GM12891 (cell line): Measurements from ENCODE around the gene ENKD1.

Experiments
- DNase-seq: peaks from one replicate; pipeline ENCODE4 v3.0.0; 2011; ENCODE audit warnings: low spot score; ENCODE audit not compliant: insufficient read length
- FAIRE-seq: peaks from 2 replicates; lab custom pipeline; 2011; peaks lifted over from hg19 to GRCh38; lab: Jason Lieb, UNC
- PAX5 ChIP-seq: IDR thresholded peaks from 2 replicates; pipeline ENCODE4 v1.6.1; 2011; ENCODE audit warnings: low read length, moderate library complexity, mild to moderate bottlenecking; ENCODE audit not compliant: insufficient read depth, severe bottlenecking
- POLR2A ChIP-seq: IDR thresholded peaks from 2 replicates; pipeline ENCODE4 v1.6.1; 2011; ENCODE audit warnings: low read depth, low read length, control low read depth
- POLR2AphosphoS5 ChIP-seq: IDR thresholded peaks from 2 replicates; pipeline ENCODE4 v1.6.1; 2011; ENCODE audit warnings: low read depth, low read length, control low read depth
- POU2F2 ChIP-seq: IDR thresholded peaks from 2 replicates; pipeline ENCODE4 v1.6.1; 2011; ENCODE audit warnings: low read depth, mild to moderate bottlenecking, control low read depth, low read length, moderate library complexity
- SPI1 ChIP-seq: IDR thresholded peaks from 2 replicates; pipeline ENCODE4 v1.6.1; 2011; ENCODE audit warnings: low read depth, low read length, control low read depth
- TAF1 ChIP-seq: IDR thresholded peaks from 2 replicates; pipeline ENCODE4 v1.6.1; 2011; ENCODE audit warnings: low read depth, low read length, control low read depth

ENKD1 gene

DNA sequence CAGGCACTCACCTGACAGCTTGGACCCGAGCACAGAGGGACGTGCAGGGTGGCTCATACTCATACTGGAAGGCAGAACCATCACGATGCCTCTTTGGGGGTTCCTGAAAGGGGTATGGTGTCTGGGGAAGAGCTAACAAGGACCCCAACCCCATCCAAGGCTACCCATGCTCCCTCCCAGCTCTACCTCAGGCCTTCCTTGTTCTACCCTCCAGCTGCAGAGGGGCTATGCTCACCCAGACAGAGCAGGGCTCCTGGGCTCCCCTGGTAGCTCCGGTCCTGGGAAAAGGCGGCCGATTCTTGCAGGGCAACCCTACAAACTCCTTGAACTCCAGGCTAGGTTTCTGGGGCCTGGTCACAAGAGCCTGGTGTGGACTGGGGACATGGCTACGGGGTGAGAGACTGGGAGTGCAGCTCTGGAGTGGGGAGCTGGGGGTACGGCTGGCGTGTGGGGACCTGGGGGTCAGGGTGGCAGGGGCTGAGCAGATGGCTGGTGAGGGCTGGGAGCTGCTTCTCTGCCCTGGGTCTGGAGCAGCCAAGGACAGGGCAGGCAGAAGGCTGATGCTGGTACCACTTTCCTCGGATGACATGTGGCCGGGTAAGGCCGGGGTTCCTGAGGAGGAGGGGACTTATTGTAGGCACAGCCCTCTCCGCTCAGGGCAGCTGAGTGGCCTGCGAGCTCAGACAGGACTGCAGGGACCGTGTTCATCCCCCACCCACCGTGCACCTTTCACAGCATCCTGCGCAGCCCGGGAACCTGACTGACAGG lies 8.6 kb downstream of the ENKD1 start:
- no peak for DNase-seq
- no peak for FAIRE-seq
- TF ChIP-seq SPI1 (no peak), POLR2AphosphoS5 (peak; percentile 12; the same call in 1 of the 2 replicates)

DNA sequence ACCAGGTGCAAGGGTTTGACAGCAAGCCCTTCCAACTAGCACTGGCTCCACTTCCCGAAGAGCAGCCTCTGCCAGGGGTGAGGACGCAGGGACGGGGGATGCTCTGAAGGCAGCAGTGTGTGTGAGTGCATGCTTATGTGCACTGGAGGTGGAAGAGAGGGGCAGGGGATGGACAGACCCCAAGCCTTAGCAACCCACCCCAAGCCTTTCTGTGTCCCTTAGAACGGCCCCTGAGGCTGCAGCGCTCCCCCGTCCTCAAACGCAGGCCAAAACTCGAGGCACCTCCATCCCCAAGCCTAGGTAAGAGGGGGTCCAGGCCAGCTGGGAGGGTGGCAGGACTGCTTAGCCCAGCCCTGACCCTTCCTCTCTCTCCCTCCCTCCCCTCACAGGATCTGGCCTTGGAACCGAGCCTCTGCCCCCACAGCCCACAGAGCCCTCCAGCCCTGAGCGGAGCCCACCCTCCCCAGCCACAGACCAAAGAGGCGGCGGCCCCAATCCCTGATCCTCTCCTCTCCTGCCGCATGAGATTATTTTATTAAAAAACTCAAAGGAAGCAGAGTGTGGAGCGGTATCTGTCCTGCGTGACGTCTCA lies 9.4 kb downstream of the ENKD1 start:
- TF ChIP-seq SPI1 (no peak), POLR2A (no peak), TAF1 (no peak), POU2F2 (no peak), PAX5 (no peak), POLR2AphosphoS5 (no peak)
- FAIRE-seq (no peak), DNase-seq (no peak)

DNA sequence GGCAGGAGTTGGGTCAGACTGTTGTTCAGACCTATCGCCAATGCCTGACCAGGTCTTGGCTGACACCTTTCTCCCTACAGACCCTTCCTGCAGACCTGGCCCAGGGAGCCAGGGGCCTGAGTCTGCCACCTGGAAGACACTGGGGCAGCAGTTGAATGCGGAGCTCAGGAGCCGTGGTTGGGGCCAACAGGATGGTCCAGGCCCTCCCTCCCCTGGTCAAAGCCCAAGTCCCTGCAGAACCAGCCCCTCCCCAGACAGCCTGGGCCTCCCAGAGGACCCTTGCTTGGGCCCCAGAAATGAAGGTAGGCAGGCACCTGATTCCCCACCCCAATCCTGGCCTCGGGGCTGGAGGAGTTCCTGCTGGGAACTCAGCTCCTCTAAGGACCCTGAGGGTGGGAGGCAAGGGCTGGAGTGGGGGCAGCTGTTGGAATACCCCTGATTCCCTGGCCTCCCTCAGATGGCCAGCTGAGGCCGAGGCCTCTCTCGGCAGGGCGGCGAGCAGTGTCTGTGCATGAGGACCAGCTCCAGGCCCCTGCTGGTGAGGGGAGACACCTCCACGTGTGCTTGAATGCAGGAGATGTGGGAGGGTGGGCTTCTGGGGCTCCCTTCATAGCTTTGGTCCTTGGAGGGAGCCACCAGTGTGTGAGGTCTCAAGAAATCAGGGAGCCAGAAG lies 10.1 kb downstream of the ENKD1 start:
- DNase-seq (no peak), FAIRE-seq (no peak)

DNA sequence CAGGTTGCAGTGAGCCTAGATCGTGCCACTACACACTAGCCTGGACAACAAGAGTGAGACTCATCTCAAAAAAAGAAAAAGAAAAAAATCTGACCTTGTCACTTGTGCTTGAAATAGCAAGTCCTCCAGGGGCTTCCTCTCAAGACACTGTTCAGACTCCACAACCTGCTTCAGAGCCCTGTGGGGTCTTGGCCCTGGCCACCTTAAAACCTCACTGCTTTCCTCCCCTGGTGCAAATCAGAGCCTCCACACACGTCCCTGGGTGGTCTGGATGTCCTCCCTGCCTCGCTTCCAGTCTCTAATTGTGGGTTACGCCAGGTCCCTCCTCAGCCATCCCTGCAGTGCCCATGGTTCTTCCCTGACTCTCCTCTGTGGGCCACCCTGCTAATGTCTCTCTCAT lies 11.2 kb downstream of the ENKD1 start:
- DNase-seq (no peak), FAIRE-seq (no peak)
- TF ChIP-seq SPI1 (no peak), POLR2A (no peak), POU2F2 (0 out of 2 replicates have a peak, but pooled peaks have one; percentile 27), TAF1 (no peak)

More for the DNA sequence above, 10.1 kb downstream of the ENKD1 start:
- no peak for TF ChIP-seq SPI1
- no peak for TF ChIP-seq POLR2A
- TF ChIP-seq PAX5: no peak
- TF ChIP-seq POU2F2: no peak
- no peak for TF ChIP-seq TAF1

DNA sequence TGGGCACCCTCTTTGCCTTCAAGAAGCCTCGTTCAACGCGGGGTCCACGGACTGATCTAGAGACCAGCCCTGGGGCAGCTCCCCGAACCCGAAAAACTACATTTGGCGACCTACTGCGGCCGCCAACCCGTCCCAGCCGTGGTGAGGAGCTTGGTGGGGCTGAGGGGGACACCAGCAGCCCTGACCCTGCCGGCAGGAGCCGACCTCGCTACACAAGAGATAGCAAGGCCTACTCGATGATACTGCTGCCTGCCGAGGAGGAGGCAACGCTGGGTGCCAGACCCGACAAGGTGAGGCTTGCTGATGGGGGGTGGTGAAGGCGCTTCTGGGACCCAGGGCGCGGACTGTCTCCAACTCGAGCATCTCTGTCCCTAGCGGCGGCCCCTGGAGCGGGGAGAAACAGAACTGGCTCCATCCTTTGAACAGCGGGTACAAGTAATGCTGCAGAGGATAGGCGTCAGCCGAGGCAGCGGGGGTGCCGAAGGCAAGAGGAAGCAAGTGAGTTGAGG lies 12.1 kb downstream of the ENKD1 start:
- FAIRE-seq (no peak), DNase-seq (no peak)
- TF ChIP-seq TAF1: no peak
- TF ChIP-seq PAX5: no peak
- TF ChIP-seq POLR2A: no peak
- no peak for TF ChIP-seq POLR2AphosphoS5
- no peak for TF ChIP-seq SPI1

DNA sequence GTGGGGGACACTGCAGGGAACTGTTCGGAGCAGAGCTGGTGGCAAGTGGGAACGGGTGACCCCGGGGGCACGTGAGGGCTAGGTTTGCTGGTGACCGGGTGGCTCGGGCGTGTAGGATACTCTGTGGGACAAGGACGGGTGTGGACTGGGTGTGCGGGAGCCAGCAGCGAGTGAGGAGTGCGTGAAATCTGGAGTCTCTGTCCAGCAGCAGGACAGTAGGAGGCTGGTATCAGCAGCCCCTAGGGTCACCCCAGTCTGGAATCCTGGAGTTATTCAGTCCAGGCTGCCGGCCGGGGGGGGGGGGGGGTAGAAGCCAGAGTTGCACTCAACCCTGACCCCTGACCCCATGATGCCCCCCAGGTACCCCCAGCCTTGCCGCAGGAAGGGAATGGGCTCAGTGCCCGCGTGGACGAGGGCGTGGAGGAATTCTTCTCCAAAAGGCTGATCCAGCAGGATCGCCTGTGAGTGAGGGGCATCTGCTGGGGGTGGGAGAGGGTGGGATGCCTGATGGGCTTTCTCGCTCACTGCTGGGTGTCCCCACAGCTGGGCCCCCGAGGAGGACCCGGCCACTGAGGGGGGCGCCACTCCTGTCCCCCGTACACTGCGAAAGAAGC lies 12.7 kb downstream of the ENKD1 start:
- TF ChIP-seq PAX5 (no peak), SPI1 (no peak), POLR2A (no peak), TAF1 (no peak), POU2F2 (no peak), POLR2AphosphoS5 (no peak)
- DNase-seq (no peak), FAIRE-seq (no peak)

DNA sequence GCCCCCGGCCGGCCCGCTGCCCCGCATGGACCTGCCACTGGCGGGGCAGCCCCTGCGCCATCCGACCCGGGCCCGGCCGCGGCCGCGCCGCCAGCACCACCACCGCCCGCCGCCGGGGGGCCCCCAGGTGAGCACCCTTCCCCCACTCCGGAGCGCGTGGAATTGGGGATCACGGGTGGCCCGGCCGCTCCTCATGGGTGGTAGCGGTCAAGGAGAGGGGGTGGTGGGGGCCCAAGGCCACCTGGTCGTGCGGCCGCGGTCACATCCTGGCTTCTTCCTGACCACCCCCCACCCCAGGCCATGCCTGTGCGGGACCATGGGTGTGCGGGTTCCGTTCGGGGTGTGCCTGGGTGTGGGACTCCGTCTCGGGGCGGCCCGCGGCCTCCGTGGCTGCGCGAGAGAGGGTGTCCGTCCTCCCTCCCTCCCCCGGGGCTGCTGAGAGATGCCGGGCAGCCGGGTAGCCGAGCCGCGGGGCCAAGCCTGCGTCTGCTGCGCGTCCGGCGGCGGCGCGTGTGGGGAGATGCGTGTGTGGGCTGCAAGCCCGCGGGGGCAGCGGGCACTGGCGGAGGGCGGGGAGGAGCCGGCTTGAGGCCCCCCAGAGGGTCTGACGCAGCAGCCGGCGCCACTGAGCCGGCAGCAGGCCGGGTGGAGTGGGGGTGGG lies 13.3 kb downstream of the ENKD1 start:
- TF ChIP-seq POU2F2: no peak
- TF ChIP-seq TAF1: no peak
- TF ChIP-seq PAX5: no peak
- no peak for TF ChIP-seq POLR2AphosphoS5
- TF ChIP-seq SPI1: no peak
- TF ChIP-seq POLR2A: no peak
- DNase-seq: no peak
- FAIRE-seq: no peak

DNA sequence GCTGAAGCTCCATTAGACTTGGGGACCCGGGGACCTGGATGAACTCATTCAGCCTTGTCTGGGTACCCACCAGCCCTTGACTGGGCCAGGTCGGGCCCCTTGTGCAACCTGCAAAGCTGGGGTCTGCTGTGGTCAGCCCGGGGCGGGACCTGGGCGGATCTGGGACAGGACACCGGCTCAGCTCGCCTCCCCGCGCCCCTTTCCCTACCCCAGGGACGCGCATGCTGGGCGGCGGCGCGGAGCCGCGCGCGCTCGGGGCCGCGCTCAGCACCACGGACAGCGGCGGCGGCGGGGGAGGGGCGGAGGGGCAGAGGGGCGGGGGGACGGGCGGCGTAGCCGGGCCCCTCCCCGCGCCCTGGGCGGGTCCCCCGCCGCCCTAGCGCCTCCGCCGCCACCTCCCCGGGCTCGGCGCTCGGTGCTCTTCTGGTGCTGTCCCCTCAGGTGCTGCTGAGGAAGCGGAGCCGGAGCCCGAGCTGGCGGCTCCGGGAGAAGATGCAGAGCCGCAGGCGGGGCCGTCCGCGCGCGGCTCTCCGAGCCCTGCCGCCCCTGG lies 13.9 kb downstream of the ENKD1 start:
- no peak for TF ChIP-seq POLR2A
- TF ChIP-seq PAX5: no peak
- TF ChIP-seq POU2F2: no peak
- no peak for TF ChIP-seq POLR2AphosphoS5
- no peak for TF ChIP-seq TAF1
- TF ChIP-seq SPI1: no peak
- FAIRE-seq (no peak), DNase-seq (no peak)

DNA sequence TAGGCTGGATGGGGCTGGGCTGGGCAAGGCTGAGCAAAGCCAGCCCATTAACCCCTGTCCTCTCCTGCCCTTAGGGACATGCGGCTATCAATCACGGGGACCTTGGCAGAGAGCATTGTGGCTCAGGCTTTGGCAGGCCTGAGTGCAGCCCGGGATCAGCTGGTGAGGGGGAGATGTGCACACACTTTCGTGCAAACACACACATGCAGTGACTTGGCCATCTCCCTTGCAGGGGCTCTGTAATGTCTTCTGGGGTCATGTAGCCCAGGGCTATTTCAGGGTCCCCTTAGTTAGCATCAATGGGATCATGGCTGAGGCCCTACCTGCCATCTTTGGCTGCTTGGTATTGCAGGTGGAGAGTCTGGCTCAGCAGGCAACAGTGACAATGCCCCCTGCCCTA lies 14.7 kb downstream of the ENKD1 start:
- no peak for TF ChIP-seq POLR2A
- TF ChIP-seq POU2F2: no peak
- no peak for TF ChIP-seq TAF1
- FAIRE-seq: no peak
- no peak for DNase-seq
